Muscle layer of duodenum (tissue), 2 donors: ENCODE results near the gene ITGAD.
"Not testable (repeated sequence)": the region's sequence is repeated elsewhere in the genome, so short reads cannot be mapped to it uniquely, and the experiment has no call there.

Experiments
- H3K27ac ChIP-seq: one replicate; pipeline ENCODE4 v1.7.0; 2013; ENCODE audit warnings: mild to moderate bottlenecking, low read length
- H3K27me3 ChIP-seq: one replicate; pipeline ENCODE4 v1.7.0; 2013; ENCODE audit warnings: low read depth, mild to moderate bottlenecking, control low read depth, low read length
- H3K36me3 ChIP-seq, 2 donors: one replicate each; pipeline ENCODE4 v1.7.0; 2013; ENCODE audit warnings: low read length in 2 of 2, control low read depth in 1 of 2, mild to moderate bottlenecking in 1 of 2; ENCODE audit not compliant: insufficient read depth in 2 of 2, control insufficient read depth in 1 of 2
- H3K4me1 ChIP-seq, 2 donors: one replicate each; pipeline ENCODE4 v1.7.0; 2013; ENCODE audit warnings: low read length in 2 of 2, mild to moderate bottlenecking in 2 of 2, control low read depth in 1 of 2, moderate library complexity in 1 of 2; ENCODE audit not compliant: insufficient read depth in 2 of 2, control insufficient read depth in 1 of 2
- H3K4me3 ChIP-seq, 2 donors: one replicate each; pipeline ENCODE4 v1.7.0; 2013; ENCODE audit warnings: low read length in 2 of 2, low read depth in 1 of 2, mild to moderate bottlenecking in 1 of 2
- H3K9me3 ChIP-seq, 2 donors: one replicate each; pipeline ENCODE4 v1.7.0; 2013; ENCODE audit warnings: low read length in 2 of 2, control low read depth in 1 of 2, mild to moderate bottlenecking in 1 of 2; ENCODE audit not compliant: control insufficient read depth in 1 of 2
- donor health status: healthy.

The ITGAD gene

GRCh38 chr16:31439023-31439422, 45.9 kb downstream of the ITGAD start:
- H3K4me1 ChIP-seq, H3K9me3 ChIP-seq, H3K4me3 ChIP-seq, H3K27ac ChIP-seq, H3K36me3 ChIP-seq, H3K27me3 ChIP-seq: not testable (repeated sequence)

- Histone ChIP-seq H3K27me3 (no peaks in the 10 kb centered on the region), H3K4me1 (no peaks in the 10 kb centered on the region), H3K36me3 (no peaks in the 10 kb centered on the region), H3K4me3 (no peak overlapping the region), H3K27ac (no peak overlapping the region), H3K9me3 (no peaks in the 10 kb centered on the region)
Observed at GRCh38 chr16:31439519-31439918, 46.4 kb downstream of the ITGAD start.

GRCh38 chr16:31440516-31441184, 47.5 kb downstream of the ITGAD start:
- Histone ChIP-seq H3K36me3 (no peaks in the 10 kb centered on the region), H3K4me1 (no peaks in the 10 kb centered on the region), H3K27ac (no peak overlapping the region), H3K4me3 (no peak overlapping the region), H3K9me3 (no peaks in the 10 kb centered on the region), H3K27me3 (no peaks in the 10 kb centered on the region)

GRCh38 chr16:31441956-31442355, 48.8 kb downstream of the ITGAD start:
- Histone ChIP-seq H3K4me3 (no peak overlapping the region), H3K4me1 (no peaks in the 10 kb centered on the region), H3K9me3 (no peaks in the 10 kb centered on the region), H3K27me3 (no peaks in the 10 kb centered on the region), H3K36me3 (no peaks in the 10 kb centered on the region), H3K27ac (no peak overlapping the region)

GRCh38 chr16:31445931-31446330, 52.8 kb downstream of the ITGAD start:
- H3K27me3 ChIP-seq, H3K9me3 ChIP-seq, H3K36me3 ChIP-seq, H3K27ac ChIP-seq, H3K4me1 ChIP-seq, H3K4me3 ChIP-seq: not testable (repeated sequence)

GRCh38 chr16:31451201-31451600, 58.1 kb downstream of the ITGAD start:
- no peaks in the 10 kb centered on the region for H3K36me3 ChIP-seq
- no peaks in the 10 kb centered on the region for H3K27me3 ChIP-seq
- no peaks in the 10 kb centered on the region for H3K9me3 ChIP-seq
- no peak overlapping the region for H3K27ac ChIP-seq
- H3K4me1 ChIP-seq, result peaks cover 21 to 27% of the 10 kb centered on the region in 2 donors
- no peak overlapping the region for H3K4me3 ChIP-seq

GRCh38 chr16:31451681-31452351, 58.7 kb downstream of the ITGAD start:
- H3K27me3 ChIP-seq, result no peaks in the 10 kb centered on the region
- peaks cover 25 to 33% of the 10 kb centered on the region in 2 donors for H3K4me1 ChIP-seq
- H3K4me3 ChIP-seq, result no peak overlapping the region
- H3K27ac ChIP-seq, result peak overlapping the region; percentile 67
- H3K9me3 ChIP-seq, result no peaks in the 10 kb centered on the region
- H3K36me3 ChIP-seq, result no peaks in the 10 kb centered on the region

- Histone ChIP-seq H3K36me3 (no peaks in the 10 kb centered on the region), H3K4me1 (peaks cover 30 to 41% of the 10 kb centered on the region in 2 donors), H3K27ac (peak overlapping the region; percentile 67), H3K27me3 (no peaks in the 10 kb centered on the region), H3K4me3 (no peak overlapping the region), H3K9me3 (no peaks in the 10 kb centered on the region)
Observed at GRCh38 chr16:31452631-31453106, 59.5 kb downstream of the ITGAD start.

GRCh38 chr16:31453255-31454204, 60.4 kb downstream of the ITGAD start:
- H3K4me3 ChIP-seq, result peak overlapping the region in 1 of 2 donors; percentile 4
- peak overlapping the region; percentile 19 for H3K27ac ChIP-seq
- no peaks in the 10 kb centered on the region for H3K27me3 ChIP-seq
- peaks cover 30 to 47% of the 10 kb centered on the region in 2 donors for H3K4me1 ChIP-seq
- peaks cover 0 to under 1% of the 10 kb centered on the region in 2 donors for H3K36me3 ChIP-seq
- H3K9me3 ChIP-seq, result no peaks in the 10 kb centered on the region

- Histone ChIP-seq H3K27ac (no peak overlapping the region), H3K4me3 (no peak overlapping the region), H3K27me3 (no peaks in the 10 kb centered on the region), H3K4me1 (peaks cover 37 to 54% of the 10 kb centered on the region in 2 donors), H3K9me3 (no peaks in the 10 kb centered on the region), H3K36me3 (peaks cover 0 to 9% of the 10 kb centered on the region in 2 donors)
Observed at GRCh38 chr16:31455601-31456314, 62.6 kb downstream of the ITGAD start.
